HG03196 (cell line): ENCODE results near the gene NFATC1.
A peak's percentile ranks its signal among the peaks of the same experiment; 100 is the strongest.

Experiments
- ATAC-seq: cut with Tn5 transposase; IDR thresholded peaks from one replicate; pipeline ENCODE4 v1.9.1; 2021; ENCODE audit not compliant: unreplicated experiment

Gene NFATC1

DNA sequence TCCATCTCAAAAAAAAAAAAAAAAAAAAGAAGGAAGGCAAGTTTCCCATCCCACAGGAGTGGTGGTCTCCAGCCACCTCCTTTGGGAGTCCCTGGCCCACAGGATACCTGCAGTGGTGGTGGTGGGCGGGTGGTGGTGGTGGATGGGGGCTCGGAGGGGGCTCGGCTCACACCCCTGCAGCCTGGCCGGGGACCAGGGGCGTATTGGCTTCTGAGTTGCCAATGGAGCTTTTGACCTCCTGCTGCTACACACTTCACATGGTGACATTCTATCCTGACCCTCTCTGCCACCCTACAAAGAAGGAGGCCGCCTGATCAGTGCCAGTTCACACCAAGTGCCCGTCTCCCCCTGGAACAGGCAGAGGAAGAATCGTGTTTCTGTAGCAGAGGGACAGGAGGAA is 119.6 kb downstream of the NFATC1 start:
- ATAC-seq = no peak

DNA sequence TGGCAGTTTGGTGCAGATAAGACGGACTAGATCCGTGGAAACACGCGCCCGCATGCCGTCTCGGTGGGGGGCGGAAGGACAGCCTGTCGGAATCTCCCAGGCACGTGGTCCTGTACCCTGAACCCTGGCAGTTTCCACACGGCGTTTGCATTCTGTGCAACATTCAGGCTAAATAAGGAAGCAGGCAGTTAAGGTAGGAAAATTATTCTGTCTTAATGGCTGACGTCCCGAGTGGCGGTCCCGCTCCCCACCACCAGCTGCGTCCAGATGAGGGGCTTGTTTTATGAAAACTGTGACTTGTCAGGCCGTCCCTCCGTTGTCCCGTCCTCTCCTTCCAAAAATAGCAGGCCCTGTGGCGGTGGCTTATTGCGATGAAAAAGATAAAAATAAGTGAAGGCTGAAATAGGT is 120.2 kb downstream of the NFATC1 start:
- no peak for ATAC-seq

DNA sequence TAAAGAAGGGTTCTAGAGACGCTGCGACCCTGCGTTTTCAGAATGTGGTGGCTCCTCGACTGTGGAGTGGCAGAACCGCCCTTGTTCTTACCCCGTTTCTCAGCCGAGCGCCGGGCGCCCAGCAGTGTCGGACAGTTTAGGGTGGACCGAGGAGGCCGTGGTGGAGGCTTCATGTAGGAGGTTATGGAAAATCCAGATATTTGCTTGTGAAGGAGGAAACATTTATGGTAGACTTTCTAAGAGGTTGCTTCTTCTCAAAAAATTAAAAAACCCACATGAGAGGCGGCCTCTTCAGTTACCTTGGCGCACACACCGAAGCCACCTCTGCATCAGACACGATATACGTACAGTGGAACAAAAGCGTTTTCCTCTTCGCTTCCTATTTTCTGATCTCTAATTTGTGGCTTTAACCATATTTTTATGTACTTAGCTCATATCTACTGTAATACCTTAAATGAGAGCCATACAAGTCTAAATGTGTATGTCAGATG is 120.8 kb downstream of the NFATC1 start:
- no peak for ATAC-seq

DNA sequence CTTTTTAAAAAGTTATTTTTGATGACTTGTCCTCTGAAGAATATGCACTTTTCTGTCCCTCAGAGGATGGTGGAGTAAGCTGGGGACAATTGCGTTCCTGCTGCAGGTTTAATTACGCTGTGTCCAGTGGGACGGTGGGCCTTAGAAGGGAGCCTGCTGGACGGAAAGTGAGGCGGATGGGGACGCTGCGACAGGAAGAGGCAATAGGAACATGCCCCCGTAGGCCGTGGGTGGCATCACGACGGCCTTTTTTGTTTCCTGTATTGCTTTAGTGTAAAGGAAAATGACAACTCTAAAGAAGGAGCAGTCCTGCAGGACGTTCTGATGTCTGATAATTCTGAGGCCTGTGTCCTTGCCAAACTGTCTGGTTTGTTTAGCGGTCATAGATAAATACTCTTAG is 121.6 kb downstream of the NFATC1 start:
- ATAC-seq = no peak

DNA sequence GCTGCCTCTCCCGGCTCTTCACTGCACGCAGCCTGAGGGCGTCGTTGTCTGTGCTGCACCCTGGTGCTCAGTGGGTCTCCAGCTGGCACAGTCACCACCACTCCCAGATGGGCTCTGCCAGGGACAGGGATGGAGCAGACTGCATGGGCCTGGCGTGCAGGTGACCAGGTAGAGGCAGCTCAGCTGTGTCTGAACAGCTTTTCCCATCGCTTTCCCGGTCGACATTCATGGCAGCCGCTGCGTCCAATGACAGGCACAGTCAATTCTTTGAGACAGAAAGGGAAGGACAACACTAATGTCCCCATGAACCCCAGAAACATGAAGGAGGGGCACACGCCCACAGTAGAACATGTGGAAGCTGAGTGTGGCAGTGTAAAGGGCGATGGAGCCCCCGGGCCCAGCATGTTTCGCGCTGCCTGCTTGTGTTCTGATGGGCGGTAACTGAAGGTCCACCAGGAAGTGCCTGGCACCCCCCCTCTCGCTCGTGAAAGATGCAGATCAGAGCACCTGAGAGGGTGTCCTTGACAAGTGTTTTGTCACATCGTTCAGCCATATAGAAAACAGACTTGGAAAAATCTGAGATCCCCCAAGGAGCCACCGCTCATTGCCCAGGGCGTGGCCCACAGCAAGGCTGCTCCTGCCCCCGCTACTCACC is 122.4 kb downstream of the NFATC1 start:
- no peak for ATAC-seq

DNA sequence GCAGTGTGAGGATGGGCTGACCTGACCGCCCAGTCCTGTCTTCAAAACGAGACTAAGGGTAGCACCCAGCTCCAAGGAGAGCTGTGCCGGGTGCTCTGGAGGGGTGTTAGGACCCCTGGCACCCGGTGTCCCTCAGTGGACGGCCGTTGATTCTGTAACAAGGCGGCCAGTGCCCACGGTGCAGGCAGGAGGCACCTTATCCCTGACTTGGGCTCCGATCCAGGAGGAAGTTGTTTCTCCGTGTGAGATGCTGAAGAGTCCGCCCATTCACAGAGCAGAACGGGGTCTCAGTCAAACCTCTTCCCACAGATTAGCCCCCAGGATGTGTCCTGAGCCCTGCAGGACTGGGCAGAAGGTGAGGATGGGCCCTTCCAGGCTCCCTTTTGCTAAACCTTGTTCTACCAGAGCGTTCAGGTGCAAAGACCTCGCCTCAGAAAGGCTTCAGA is 123.0 kb downstream of the NFATC1 start:
- no peak for ATAC-seq

DNA sequence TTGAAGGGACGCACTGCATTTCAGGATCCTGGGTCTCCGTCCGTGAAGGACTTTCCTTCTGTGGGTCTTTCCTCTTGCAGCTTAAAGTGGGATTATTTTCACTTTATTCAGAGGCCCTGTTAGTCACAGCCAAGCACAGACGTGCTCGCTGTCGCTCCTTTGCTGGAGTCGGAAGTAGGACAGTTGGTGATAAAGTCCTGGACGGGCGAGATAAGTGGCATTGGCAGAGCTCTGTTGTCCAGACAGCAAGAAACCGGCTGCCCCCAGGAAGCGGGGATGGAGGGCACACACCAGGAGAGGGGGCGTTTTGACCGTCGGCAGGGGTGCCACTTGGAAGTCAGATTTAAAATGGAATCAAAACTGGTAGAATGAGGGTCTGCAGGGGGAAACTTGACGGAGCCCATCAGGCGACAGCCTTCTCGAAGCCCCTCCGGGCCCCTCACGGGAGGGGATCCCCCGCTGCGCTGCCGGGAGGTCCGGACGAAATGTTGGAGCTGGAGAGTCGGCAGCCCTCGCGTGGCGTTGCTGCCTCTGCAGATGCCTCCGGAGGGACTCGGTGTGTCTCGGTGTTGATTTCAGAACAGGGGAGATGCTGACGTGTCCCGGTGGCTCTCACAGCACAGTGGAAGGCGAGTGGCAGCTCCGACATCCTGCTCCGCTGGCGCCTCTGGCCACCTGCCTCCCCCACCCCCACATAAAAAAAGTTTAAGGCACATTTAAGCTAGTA is 124.2 kb downstream of the NFATC1 start:
- ATAC-seq = no peak

DNA sequence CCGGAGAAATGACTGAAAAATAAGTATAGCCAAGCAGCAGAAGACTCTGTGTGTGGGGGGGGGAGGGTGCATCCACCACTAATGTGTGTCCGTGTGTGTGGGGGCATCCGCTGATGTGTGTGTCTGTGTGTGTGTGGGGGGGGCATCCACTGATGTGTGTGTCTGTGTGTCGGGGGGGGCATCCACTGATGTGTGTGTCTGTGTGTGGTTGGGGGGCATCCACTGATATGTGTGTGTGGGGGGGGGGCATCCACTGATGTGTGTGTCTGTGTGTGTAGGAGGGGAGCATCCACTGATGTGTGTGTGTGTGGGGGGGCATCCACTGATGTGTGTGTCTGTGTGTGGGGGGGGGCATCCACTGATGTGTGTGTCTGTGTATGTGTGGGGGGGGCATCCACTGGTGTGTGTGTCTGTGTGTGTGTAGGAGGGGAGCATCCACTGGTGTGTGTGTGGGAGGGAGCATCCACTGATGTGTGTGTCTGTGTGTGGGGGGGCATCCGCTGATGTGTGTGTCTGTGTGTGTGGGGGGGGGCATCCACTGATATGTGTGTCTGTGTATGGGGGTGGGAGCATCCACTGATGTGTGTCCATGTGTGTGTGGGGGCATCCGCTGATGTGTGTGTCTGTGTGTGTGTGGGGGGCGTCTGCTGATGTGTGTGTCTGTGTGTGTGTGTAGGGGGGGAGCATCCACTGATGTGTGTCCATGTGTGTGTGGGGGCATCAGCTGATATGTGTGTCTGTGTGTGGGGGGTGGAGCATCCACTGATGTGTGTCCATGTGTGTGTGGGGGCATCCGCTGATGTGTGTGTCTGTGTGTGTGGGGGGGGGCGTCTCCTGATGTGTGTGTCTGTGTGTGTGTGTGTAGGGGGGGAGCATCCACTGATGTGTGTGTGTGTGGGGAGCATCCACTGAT is 125.0 kb downstream of the NFATC1 start:
- ATAC-seq = no peak

DNA sequence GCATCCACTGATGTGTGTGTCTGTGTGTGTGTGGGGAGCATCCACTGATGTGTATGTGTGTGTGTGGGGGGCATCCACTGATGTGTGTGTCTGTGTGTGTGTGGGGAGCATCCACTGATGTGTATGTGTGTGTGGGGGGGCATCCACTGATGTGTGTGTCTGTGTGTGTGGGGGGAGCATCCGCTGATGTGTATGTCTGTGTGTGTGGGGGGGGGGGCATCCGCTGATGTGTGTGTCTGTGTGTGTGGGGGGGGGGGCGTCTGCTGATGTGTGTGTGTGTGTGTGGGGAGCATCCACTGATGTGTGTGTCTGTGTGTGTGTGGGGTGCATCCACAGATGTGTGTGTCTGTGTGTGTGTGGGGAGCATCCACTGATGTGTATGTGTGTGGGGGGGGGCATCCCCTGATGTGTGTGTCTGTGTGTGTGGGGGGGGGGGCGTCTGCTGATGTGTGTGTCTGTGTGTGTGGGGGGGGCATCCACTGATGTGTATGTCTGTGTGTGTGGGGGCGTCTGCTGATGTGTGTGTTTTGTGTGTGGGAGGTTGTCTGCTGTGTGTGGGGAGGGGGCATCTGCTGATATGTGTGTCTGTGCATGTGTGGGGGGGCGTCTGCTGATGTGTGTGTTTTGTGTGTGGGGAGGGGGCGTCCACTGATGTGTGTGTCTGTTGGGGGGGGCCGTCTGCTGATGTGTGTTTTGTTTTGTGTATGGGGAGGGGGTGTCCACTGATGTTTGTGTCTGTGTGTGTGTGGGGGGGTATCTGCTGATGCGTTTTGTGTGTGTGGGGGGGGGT is 125.9 kb downstream of the NFATC1 start:
- ATAC-seq = no peak

DNA sequence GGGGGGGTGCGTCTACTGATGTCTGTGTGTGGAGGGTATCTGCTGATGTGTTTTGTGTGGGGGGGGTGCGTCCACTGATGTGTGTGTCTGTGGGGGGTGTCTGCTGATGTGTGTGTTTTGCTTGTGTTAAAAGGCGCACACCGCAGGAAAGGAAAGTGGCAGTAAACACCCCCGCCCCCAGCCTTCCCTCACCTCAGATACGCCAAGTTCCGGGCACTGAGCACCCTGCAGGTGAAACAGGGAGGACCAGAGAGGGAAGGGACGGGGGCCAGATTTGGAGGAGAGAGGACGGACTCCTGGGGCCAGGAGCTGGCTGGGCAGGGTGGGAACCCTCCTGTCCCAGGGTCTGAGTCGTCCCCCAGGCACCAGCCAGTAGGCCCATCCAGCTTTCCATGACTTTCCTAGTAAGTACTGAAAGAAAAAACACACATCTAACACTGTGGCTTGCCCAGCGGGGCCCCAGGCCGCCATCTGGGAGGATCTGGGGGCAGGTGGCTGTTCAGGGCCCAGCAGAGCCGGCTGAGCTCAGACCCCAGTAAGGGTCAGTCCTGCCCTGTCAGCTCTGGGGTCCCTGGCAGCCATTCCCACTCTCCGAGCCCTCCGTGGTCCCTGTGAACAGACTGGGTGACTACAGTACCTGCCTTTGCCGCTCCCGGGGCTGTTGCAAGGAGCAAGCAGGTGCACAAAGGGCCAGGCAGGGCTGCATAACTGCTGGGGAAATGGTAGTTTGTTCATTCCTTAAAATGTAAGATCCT is 126.9 kb downstream of the NFATC1 start:
- ATAC-seq = no peak

DNA sequence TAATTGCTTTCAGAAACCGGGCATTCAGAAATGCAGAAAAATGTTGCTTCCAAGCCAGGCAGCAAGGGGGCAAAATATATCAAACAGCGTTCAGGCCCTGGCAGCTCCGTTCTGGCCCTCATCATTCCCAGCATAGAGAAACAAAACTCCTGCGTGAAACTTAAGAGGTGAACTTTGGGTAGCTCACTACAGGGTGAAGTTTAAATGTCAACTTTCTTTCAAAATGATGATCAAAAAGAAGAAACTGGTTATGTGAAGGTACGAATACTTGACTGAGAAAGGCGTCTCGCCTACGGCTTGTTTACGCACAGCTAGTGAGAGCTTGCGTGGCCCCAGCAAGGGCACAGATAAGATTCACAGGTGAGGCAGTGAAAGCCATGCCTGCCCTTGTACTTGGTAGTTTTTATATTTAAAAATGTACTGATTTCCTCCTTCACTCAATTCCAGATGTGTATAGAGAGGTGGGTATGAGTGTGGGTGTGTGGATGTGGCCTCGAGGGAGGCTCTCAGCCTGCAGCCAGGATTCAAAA is 127.5 kb downstream of the NFATC1 start:
- ATAC-seq = peak; percentile 35

DNA sequence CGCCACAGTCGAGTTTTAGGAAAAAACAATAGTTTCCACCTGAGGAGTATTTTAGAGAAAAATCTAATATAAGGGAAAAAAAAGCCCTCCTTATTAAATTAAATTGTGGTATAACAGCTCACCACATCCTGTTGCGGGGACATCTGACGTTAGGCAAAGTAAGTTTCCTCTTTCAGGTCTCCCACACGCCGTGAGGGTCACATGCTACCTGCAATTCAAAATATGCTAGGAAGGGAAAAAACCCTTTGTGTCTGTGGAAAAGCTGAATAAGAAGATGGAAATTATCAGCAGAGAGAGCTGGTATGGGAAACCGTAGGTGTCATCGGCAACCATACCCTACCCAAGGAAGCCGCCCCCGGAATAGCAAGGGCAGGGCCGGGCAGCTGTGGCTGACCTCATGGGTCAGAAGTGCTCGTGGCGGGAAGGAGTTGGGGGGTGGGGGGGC is 128.0 kb downstream of the NFATC1 start:
- ATAC-seq = peak; percentile 56

DNA sequence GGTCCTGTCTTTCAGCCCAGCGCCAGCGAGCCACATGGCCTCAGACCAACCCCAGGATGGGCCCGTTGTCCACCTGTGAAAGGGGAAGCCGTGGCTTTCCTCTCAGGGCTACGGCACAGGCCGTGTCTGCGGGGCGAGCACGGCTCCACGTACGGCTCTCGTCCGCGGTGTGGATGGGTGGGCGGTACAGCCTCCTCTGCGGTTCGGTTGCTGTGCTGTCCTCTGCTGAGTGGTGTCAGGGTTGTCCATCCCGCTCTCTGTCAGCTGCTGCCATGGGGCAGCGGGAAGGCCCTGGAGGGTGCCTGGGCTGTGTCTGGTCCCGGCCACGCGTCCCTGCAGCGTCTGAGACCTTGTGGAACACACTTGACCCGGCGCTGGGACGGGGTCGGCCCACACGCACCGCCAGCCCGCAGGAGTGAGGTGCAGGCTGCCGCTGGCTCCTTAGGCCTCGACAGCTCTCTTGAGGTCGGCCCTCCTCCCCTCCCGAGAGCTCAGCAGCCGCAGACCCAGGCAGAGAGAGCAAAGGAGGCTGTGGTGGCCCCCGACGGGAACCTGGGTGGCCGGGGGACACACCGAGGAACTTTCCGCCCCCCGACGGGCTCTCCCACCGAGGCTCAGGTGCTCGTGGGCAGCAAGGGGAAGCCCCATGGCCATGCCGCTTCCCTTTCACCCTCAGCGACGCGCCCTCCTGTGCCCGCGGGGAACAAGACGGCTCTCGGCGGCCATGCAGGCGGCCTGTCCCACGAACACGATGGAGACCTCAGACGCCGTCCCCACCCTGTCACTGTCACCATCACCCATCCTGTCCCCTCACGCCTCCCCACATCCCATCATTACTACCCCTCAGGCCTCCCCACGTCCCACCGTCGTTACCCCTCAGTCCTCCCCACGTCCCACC is 128.7 kb downstream of the NFATC1 start:
- peak; percentile 30 for ATAC-seq

DNA sequence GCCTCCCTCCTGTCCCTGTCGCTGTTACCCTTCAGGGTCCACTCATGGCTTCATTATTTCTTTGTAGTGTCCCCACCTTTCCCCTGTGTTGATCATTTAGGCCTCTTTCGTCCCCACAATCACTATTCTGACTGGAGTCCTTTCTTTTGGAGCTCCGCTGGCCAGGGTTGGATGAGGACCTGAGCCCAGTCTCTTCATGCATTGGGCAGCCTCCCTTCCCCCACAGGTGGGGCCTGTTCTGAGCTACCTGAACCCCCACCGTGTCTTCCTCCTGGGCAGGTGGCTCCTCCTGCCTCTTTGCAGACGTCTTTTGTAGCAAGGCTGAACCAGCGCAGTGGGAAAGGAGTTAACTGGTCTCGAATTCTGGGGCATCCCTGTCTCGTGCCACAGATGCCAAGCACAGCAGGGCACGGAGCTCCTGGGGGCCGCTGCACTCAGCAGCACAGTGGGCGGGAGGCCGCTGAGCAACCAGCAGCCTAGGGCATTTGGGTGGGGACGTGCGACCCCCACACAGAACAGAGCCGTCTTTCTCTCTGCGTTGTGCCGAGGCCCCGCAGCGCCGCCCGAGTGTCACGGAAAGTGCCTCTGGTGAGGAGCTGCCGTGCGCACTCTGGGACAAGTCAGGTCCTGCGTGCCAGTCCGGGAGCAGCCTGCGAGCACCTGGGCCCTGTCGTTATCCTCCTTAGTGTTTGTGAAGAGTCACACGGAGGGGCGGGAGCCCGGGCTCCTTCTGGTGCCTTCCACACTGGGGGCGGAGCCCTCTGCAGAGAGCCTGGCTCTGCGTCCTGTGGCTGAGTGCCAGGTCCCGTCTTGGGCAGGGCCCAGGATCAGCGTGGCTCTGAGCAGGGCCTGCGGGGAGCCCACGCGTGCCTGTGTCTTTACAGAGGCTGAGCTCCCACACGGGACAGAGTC is 130.1 kb downstream of the NFATC1 start:
- ATAC-seq = no peak

DNA sequence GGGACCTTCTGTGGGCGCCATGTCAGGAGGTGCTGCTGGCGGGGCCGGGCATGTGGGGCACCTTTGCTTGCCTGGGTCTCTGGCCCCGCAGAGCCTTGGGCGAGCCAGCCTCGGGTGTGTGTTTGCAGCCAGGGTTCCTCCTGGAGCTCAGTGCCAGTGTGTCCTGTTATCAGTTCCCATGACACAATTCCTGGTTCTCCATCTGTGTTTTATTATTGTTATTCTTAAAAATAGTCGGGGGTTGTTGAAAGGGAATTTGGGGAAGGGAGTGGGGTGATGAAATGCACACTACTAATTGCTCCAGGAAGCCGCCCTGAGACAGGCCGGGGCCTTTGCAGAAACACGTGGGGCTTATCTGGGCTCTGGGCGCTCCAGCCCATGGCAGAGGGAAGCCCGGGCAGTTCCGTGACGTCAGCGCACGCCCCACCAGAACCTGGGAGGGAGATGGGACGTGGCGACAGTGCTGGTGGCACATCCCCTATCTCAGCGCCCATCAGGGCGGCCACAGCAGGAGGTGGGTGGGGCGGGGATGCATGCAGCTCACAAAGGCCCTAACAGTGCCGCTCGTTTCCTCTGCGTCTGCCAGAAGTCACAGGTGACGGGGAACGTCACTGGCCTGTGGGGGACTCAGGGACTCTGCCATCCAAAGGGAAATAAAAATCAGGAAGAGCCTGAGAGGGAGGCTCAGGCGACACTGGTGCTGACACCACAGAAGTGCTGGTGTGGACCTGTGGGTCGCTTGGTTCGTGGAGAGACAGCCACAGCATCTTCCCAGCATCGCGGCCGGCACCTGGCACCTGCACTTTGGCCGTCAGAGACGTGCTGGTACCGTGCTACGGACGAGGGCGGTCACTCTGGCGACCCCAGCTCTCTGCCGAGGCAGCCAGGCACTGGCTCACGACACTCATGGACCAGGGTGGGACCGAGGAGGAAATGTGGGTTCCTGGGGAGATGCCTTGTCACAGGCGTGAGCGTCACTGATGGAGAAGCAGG is 131.0 kb downstream of the NFATC1 start:
- no peak for ATAC-seq

DNA sequence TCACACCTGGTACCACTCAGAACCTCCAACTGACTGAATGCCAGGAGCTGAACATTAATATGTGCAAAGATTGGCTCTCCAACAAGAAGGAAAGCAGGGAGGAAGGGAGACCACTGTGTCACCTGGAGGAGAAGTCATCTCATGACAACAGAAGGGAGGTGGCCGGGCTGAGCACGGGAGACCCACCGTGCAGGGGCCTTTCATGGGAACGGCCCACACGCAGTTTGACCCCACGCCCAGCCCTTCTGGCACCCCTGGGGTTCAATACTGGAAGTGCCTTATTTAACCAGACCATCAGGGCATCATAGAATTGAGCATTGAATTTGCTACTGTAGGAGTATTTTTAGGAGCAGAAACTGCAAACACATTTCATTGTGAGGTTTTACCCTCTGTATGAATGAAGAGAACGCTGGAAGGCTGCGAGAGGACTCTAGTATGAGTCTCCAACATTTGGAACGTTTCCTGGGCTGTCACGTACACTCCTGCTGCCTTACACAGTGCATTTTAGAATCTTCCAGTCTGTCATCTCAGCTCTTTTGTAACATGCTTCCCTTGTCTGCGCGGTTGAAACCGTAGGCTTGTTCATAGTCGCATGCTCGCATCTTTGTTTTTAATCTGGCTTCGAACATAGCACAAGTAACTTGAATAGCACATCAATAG is 132.1 kb downstream of the NFATC1 start:
- no peak for ATAC-seq
